Measurements from ENCODE around the gene OPN1LW.

Gene OPN1LW

GRCh38 chrX:154120567-154120966 is 23.5 kb upstream of the OPN1LW start:
- WGBS (ENCODE audit: extremely low coverage, insufficient coverage, insufficient read length) = no CpG with 5 or more reads among the region's 3 CpGs

DNA sequence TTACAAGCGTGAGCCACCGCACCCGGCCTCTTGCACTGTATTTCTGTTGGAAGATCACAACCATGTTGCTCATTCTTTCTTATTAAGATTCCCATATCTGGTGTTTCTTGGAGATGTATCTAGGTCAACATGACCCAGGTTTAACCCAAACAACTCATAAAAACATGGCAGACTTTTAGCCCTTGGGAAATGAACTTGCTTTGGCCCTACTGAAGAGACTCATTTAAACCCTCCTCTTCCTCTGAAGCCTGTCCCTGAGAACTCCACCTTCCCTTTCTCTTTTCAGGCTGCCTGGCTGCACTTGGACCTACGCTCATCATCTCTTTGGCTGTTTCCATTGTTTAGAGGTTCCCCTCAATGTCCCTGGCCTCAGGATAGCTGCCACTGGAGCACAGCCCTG is 22.8 kb upstream of the OPN1LW start:
- no peak overlapping the region for H3K4ac ChIP-seq (ENCODE audit: low read depth, low read length)
- no peak overlapping the region for H2BK5ac ChIP-seq (ENCODE audit: low read depth, low read length, poor library complexity)
- H3K23ac ChIP-seq (ENCODE audit: low read length) = no peak overlapping the region
- H3K18ac ChIP-seq (ENCODE audit: low read length) = no peak overlapping the region
- H3K4me1 ChIP-seq (ENCODE audit: control insufficient read depth in 1 of 2, insufficient read depth in 2 of 2, low read length in 2 of 2) = peaks cover 3 to 14% of the 10 kb centered on the region in 2 experiments
- no peak overlapping the region for H2BK12ac ChIP-seq (ENCODE audit: low read length)
- no peaks in the 10 kb centered on the region for H3K79me1 ChIP-seq (ENCODE audit: low read length)
- WGBS (ENCODE audit: extremely low coverage, insufficient coverage, insufficient read length) = no CpG with 5 or more reads among the region's 4 CpGs
- no peak overlapping the region for H4K8ac ChIP-seq (ENCODE audit: low read depth, low read length)
- no peaks in the 10 kb centered on the region for H3K36me3 ChIP-seq (ENCODE audit: control insufficient read depth in 1 of 2, insufficient read depth in 2 of 2, low read length in 2 of 2)
- no peak overlapping the region for H2AFZ ChIP-seq (ENCODE audit: insufficient read depth, low read length, poor library complexity)
- no peak overlapping the region for H3K9ac ChIP-seq (ENCODE audit: low read length)
- H3K4me2 ChIP-seq (ENCODE audit: low read length) = no peak overlapping the region
- H4K91ac ChIP-seq (ENCODE audit: low read depth, low read length) = no peak overlapping the region
- H2AK5ac ChIP-seq (ENCODE audit: low read length) = no peak overlapping the region
- H3K4me3 ChIP-seq (ENCODE audit: low read depth, low read length) = no peak overlapping the region
- no peaks in the 10 kb centered on the region for H3K79me2 ChIP-seq (ENCODE audit: control insufficient read depth, insufficient read depth, low read length, poor library complexity)
- no peak overlapping the region for H4K12ac ChIP-seq (ENCODE audit: low read depth, low read length)
- H2BK120ac ChIP-seq (ENCODE audit: insufficient read depth, low read length, poor library complexity) = no peak overlapping the region
- H3K14ac ChIP-seq (ENCODE audit: low read length) = no peak overlapping the region
- no peak overlapping the region for H3K27ac ChIP-seq (ENCODE audit: low read depth, low read length)
- DNase-seq = no peak
- H3K9me3 ChIP-seq (ENCODE audit: insufficient read depth, low read depth, low read length) = no peaks in the 10 kb centered on the region
- no peaks in the 10 kb centered on the region for H3K27me3 ChIP-seq (ENCODE audit: insufficient read depth, low read length)

More at GRCh38 chrX:154120567-154120966, 23.5 kb upstream of the OPN1LW start:
- Histone ChIP-seq H2AK5ac (ENCODE audit: low read length) (no peak overlapping the region), H3K14ac (ENCODE audit: low read length) (no peak overlapping the region), H3K9ac (ENCODE audit: low read length) (no peak overlapping the region), H3K27me3 (ENCODE audit: insufficient read depth, low read length) (no peaks in the 10 kb centered on the region), H2BK5ac (ENCODE audit: low read depth, low read length, poor library complexity) (no peak overlapping the region), H3K79me1 (ENCODE audit: low read length) (no peaks in the 10 kb centered on the region), H4K12ac (ENCODE audit: low read depth, low read length) (no peak overlapping the region), H3K79me2 (ENCODE audit: control insufficient read depth, insufficient read depth, low read length, poor library complexity) (no peaks in the 10 kb centered on the region), H3K27ac (ENCODE audit: low read depth, low read length) (no peak overlapping the region), H3K36me3 (ENCODE audit: control insufficient read depth in 1 of 2, insufficient read depth in 2 of 2, low read length in 2 of 2) (no peaks in the 10 kb centered on the region), H3K4ac (ENCODE audit: low read depth, low read length) (no peak overlapping the region), H3K4me3 (ENCODE audit: low read depth, low read length) (no peak overlapping the region), H2AFZ (ENCODE audit: insufficient read depth, low read length, poor library complexity) (no peak overlapping the region), H4K91ac (ENCODE audit: low read depth, low read length) (no peak overlapping the region), H4K8ac (ENCODE audit: low read depth, low read length) (no peak overlapping the region), H3K4me2 (ENCODE audit: low read length) (no peak overlapping the region), H3K9me3 (ENCODE audit: insufficient read depth, low read depth, low read length) (no peaks in the 10 kb centered on the region), H3K4me1 (ENCODE audit: control insufficient read depth in 1 of 2, insufficient read depth in 2 of 2, low read length in 2 of 2) (peaks cover 3 to 14% of the 10 kb centered on the region in 2 experiments), H3K23ac (ENCODE audit: low read length) (no peak overlapping the region), H2BK12ac (ENCODE audit: low read length) (no peak overlapping the region), H3K18ac (ENCODE audit: low read length) (no peak overlapping the region), H2BK120ac (ENCODE audit: insufficient read depth, low read length, poor library complexity) (no peak overlapping the region)
- DNase-seq = no peak

- no peak overlapping the region for H3K4ac ChIP-seq (ENCODE audit: low read depth, low read length)
- H3K9ac ChIP-seq (ENCODE audit: low read length) = no peak overlapping the region
- H2AFZ ChIP-seq (ENCODE audit: insufficient read depth, low read length, poor library complexity) = no peak overlapping the region
- H3K4me3 ChIP-seq (ENCODE audit: low read depth, low read length) = no peak overlapping the region
- H3K36me3 ChIP-seq (ENCODE audit: control insufficient read depth in 1 of 2, insufficient read depth in 2 of 2, low read length in 2 of 2) = no peaks in the 10 kb centered on the region
- no peak overlapping the region for H2BK5ac ChIP-seq (ENCODE audit: low read depth, low read length, poor library complexity)
- no peaks in the 10 kb centered on the region for H3K79me1 ChIP-seq (ENCODE audit: low read length)
- H4K91ac ChIP-seq (ENCODE audit: low read depth, low read length) = no peak overlapping the region
- H2BK12ac ChIP-seq (ENCODE audit: low read length) = no peak overlapping the region
- no peak overlapping the region for H4K8ac ChIP-seq (ENCODE audit: low read depth, low read length)
- no peak overlapping the region for H3K14ac ChIP-seq (ENCODE audit: low read length)
- H2AK5ac ChIP-seq (ENCODE audit: low read length) = no peak overlapping the region
- no peak overlapping the region for H2BK120ac ChIP-seq (ENCODE audit: insufficient read depth, low read length, poor library complexity)
- H3K4me1 ChIP-seq (ENCODE audit: control insufficient read depth in 1 of 2, insufficient read depth in 2 of 2, low read length in 2 of 2) = peaks cover 3 to 14% of the 10 kb centered on the region in 2 experiments
- no peaks in the 10 kb centered on the region for H3K9me3 ChIP-seq (ENCODE audit: insufficient read depth, low read depth, low read length)
- no CpG with 5 or more reads among the region's 11 CpGs for WGBS (ENCODE audit: extremely low coverage, insufficient coverage, insufficient read length)
- H3K4me2 ChIP-seq (ENCODE audit: low read length) = no peak overlapping the region
- no peaks in the 10 kb centered on the region for H3K27me3 ChIP-seq (ENCODE audit: insufficient read depth, low read length)
- no peak overlapping the region for H3K18ac ChIP-seq (ENCODE audit: low read length)
- no peaks in the 10 kb centered on the region for H3K79me2 ChIP-seq (ENCODE audit: control insufficient read depth, insufficient read depth, low read length, poor library complexity)
- no peak overlapping the region for H3K23ac ChIP-seq (ENCODE audit: low read length)
- peak; percentile 82 to 84 for DNase-seq
- H3K27ac ChIP-seq (ENCODE audit: low read depth, low read length) = no peak overlapping the region
- no peak overlapping the region for H4K12ac ChIP-seq (ENCODE audit: low read depth, low read length)
Measured at GRCh38 chrX:154121961-154122360, 22.1 kb upstream of the OPN1LW start.

- DNase-seq = peak; percentile 6 to 61
- no peak overlapping the region for H3K4me3 ChIP-seq (ENCODE audit: low read depth, low read length)
- H4K91ac ChIP-seq (ENCODE audit: low read depth, low read length) = no peak overlapping the region
- H2BK5ac ChIP-seq (ENCODE audit: low read depth, low read length, poor library complexity) = no peak overlapping the region
- H3K4ac ChIP-seq (ENCODE audit: low read depth, low read length) = no peak overlapping the region
- H3K14ac ChIP-seq (ENCODE audit: low read length) = no peak overlapping the region
- no peaks in the 10 kb centered on the region for H3K9me3 ChIP-seq (ENCODE audit: insufficient read depth, low read depth, low read length)
- no peak overlapping the region for H3K9ac ChIP-seq (ENCODE audit: low read length)
- H3K27me3 ChIP-seq (ENCODE audit: insufficient read depth, low read length) = no peaks in the 10 kb centered on the region
- H2AFZ ChIP-seq (ENCODE audit: insufficient read depth, low read length, poor library complexity) = no peak overlapping the region
- H2BK12ac ChIP-seq (ENCODE audit: low read length) = no peak overlapping the region
- no CpG with 5 or more reads among the region's 22 CpGs for WGBS (ENCODE audit: extremely low coverage, insufficient coverage, insufficient read length)
- no peak overlapping the region for H2AK5ac ChIP-seq (ENCODE audit: low read length)
- no peaks in the 10 kb centered on the region for H3K36me3 ChIP-seq (ENCODE audit: control insufficient read depth in 1 of 2, insufficient read depth in 2 of 2, low read length in 2 of 2)
- H2BK120ac ChIP-seq (ENCODE audit: insufficient read depth, low read length, poor library complexity) = no peak overlapping the region
- H3K23ac ChIP-seq (ENCODE audit: low read length) = no peak overlapping the region
- H3K27ac ChIP-seq (ENCODE audit: low read depth, low read length) = no peak overlapping the region
- peaks cover 3 to 14% of the 10 kb centered on the region in 2 experiments for H3K4me1 ChIP-seq (ENCODE audit: control insufficient read depth in 1 of 2, insufficient read depth in 2 of 2, low read length in 2 of 2)
- H4K8ac ChIP-seq (ENCODE audit: low read depth, low read length) = no peak overlapping the region
- no peak overlapping the region for H3K4me2 ChIP-seq (ENCODE audit: low read length)
- H3K79me2 ChIP-seq (ENCODE audit: control insufficient read depth, insufficient read depth, low read length, poor library complexity) = no peaks in the 10 kb centered on the region
- H3K79me1 ChIP-seq (ENCODE audit: low read length) = no peaks in the 10 kb centered on the region
- no peak overlapping the region for H3K18ac ChIP-seq (ENCODE audit: low read length)
- H4K12ac ChIP-seq (ENCODE audit: low read depth, low read length) = no peak overlapping the region
Measured at GRCh38 chrX:154123241-154124219, 20.5 kb upstream of the OPN1LW start.
